ENCODE data around the gene FAAP24. TPM values are rescaled to one million over a fixed set of nuclear protein-coding genes. Genes with fewer than 3 reads are reported as not detected.

Gene FAAP24, protein sequence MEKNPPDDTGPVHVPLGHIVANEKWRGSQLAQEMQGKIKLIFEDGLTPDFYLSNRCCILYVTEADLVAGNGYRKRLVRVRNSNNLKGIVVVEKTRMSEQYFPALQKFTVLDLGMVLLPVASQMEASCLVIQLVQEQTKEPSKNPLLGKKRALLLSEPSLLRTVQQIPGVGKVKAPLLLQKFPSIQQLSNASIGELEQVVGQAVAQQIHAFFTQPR
- under 1 TPM in 2 of 4 donors, not detected in 2; 0.16 to 0.97 TPM for total RNA-seq

DNA sequence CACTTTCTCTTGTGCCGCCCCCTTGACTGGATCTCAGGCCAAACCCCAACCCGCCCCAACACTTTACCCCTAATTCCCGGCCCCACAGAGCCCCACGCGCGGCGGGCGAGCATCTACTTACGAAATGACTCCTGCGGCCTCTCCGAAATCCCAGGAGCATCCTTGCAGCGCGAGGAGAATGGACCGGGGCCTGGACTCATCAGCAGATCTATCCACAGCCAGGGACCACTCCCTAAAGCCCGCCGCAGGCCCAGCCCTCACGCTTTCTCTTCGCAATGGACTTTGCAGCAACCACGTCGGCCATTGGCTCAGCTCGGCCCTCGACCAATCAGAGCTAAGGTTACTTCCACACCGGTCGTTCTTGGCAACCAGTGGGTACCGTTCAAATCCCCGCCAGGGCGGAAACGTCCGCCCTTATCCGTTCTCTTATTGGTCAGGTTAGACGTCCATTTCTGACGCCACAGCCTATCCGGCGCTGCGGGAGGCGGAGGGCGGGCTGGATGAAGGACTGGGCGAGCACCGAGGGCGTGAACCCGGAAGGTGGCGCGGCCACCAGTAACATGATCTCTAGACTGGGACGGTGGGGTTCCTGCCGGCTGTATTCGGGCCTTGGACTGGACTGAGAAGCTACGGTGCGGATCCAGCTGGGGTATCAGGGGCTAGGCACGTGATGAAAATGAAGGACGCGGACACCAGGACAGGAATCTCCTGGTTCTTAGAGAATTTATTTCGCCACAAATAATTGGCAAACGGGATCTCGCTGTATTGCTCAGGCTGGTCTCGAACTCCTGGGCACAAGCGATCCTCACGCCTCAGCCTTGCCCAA lies at the start of gene FAAP24, which contains the start of gene CEP89:
Gene FAAP24 (plus strand): TSS at position 528 of the 826 bp plus-strand sequence. CDS start 955 bp downstream, outside the sequence.
Gene CEP89 (minus strand): TSS at position 244 of the 826 bp plus-strand sequence. CDS start 84 bp downstream, at position 160.
- ATAC-seq (peak; percentile 100), DNase-seq (peak; percentile 97 to 99)
- Histone ChIP-seq H3K27ac (peak within 1 kb of the TSS; percentile 67 to 82 (median 75)), H3K4me1 (peaks cover 8 to 13% of the 10 kb centered on the region in 2 donors), H3K9me3 (no peaks in the 10 kb centered on the region), H3K27me3 (no peaks in the 10 kb centered on the region), H3K4me3 (peak within 1 kb of the TSS; percentile 65 to 96 (median 84)), H3K36me3 (no peaks in the 10 kb centered on the region)
- in situ Hi-C loops (cut with MboI; ENCODE audit: low sequenced_read_pairs in 4 of 4) (loop anchor here in 1 of 4 donors (10.0 kb wide), 1 partner anchor 153 kb away; no protein-coding TSS in a partner anchor), intact Hi-C loops (cut with DNase I; ENCODE audit: low total_unique reads) (loop anchor here (5.0 kb wide), 2 partner anchors 110 to 205 kb away; partner anchors contain the start of gene GPATCH1)
- TF ChIP-seq, protein P1, sequence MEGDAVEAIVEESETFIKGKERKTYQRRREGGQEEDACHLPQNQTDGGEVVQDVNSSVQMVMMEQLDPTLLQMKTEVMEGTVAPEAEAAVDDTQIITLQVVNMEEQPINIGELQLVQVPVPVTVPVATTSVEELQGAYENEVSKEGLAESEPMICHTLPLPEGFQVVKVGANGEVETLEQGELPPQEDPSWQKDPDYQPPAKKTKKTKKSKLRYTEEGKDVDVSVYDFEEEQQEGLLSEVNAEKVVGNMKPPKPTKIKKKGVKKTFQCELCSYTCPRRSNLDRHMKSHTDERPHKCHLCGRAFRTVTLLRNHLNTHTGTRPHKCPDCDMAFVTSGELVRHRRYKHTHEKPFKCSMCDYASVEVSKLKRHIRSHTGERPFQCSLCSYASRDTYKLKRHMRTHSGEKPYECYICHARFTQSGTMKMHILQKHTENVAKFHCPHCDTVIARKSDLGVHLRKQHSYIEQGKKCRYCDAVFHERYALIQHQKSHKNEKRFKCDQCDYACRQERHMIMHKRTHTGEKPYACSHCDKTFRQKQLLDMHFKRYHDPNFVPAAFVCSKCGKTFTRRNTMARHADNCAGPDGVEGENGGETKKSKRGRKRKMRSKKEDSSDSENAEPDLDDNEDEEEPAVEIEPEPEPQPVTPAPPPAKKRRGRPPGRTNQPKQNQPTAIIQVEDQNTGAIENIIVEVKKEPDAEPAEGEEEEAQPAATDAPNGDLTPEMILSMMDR (IDR thresholded peaks at IDR 0.05 in 4 of 5, conservative IDR thresholded peaks at IDR 0.05 in 1 of 5) = no peak
- no peak for TF ChIP-seq POLR2A (IDR thresholded peaks at IDR 0.05)

DNA sequence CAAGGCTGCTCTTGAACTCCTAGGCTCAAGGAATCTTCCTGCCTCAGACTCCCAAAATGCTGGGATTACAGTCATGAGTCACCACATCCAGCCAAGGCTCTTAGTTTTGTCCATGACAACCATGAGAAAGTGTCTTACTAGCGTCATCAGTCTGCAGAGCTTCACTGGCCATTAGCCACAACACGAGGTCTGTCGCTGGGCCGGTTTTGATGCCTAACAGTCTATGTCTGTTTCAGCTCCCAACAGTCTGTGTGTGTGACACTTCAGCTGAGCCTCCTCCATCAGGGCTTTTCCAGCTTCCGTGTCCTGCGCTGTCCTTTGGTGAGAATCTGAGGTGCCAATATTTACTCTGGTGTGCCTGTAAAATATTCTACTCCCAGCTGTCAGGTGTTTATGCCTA lies 47.8 kb upstream of the FAAP24 start:
- Histone ChIP-seq H3K9me3 (no peaks in the 10 kb centered on the region), H3K27ac (no peak overlapping the region), H3K4me1 (no peaks in the 10 kb centered on the region), H3K4me3 (no peak overlapping the region), H3K36me3 (peaks cover 0 to 20% of the 10 kb centered on the region in 2 donors), H3K27me3 (no peaks in the 10 kb centered on the region)
- DNase-seq (no peak), ATAC-seq (no peak)
- in situ Hi-C loops (cut with MboI; ENCODE audit: low sequenced_read_pairs in 4 of 4) (no loop called here), intact Hi-C loops (cut with DNase I; ENCODE audit: low total_unique reads) (no loop called here)
- no peak for TF ChIP-seq POLR2A (IDR thresholded peaks at IDR 0.05)
- TF ChIP-seq, protein P1 (IDR thresholded peaks at IDR 0.05 in 4 of 5, conservative IDR thresholded peaks at IDR 0.05 in 1 of 5) = no peak

DNA sequence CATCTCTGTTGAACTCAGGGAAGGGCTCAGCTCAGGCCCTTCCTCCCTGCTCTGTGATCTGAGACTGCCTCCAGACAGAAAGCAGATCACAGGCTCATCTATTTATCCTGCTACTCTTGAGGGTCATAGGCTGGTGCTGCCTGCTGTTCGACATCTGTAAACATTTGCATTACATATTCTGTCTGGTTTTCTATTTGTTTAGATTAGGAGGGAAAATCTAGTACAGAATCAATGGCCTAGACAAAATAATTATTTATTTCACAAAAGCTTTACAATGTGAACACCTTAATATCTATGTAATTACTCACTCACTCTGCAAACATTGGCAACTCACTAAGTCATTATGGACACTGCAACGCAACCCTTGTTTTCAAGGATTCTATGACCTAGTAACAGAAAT lies 43.2 kb upstream of the FAAP24 start:
- in situ Hi-C loops (cut with MboI; ENCODE audit: low sequenced_read_pairs in 4 of 4) = no loop called here

DNA sequence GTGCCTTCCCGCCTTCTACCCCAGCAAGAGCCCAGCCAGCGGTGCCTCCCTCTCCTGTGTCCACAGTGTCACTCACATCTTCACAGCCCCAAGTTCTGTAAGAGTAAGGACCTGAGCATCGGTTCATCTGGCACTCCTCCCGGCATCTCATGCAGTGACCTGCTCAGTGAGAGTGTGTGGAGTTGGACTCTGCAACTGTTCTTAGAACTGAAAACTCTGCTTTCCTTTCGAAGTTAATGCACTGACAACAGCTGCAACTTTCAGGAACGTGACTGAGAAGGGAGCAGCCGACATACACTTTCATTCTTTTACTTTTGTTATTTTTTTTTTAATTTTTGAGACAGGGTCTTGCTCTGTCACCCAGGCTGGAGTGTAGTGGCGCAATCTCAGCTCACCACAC lies 41.5 kb upstream of the FAAP24 start:
- H3K27ac ChIP-seq = no peak overlapping the region
- no peaks in the 10 kb centered on the region for H3K9me3 ChIP-seq
- TF ChIP-seq, protein P1 (IDR thresholded peaks at IDR 0.05 in 4 of 5, conservative IDR thresholded peaks at IDR 0.05 in 1 of 5) = no peak
- TF ChIP-seq POLR2A (IDR thresholded peaks at IDR 0.05) = no peak
- no peak for ATAC-seq
- in situ Hi-C loops (cut with MboI; ENCODE audit: low sequenced_read_pairs in 4 of 4) (no loop called here), intact Hi-C loops (cut with DNase I; ENCODE audit: low total_unique reads) (no loop called here)
- no peaks in the 10 kb centered on the region for H3K4me1 ChIP-seq
- no peaks in the 10 kb centered on the region for H3K27me3 ChIP-seq
- no peak for DNase-seq
- no peak overlapping the region for H3K4me3 ChIP-seq
- H3K36me3 ChIP-seq = peaks cover 0 to 31% of the 10 kb centered on the region in 2 donors

More for the DNA sequence above, 43.2 kb upstream of the FAAP24 start:
- DNase-seq (no peak), ATAC-seq (no peak)
- Histone ChIP-seq H3K27me3 (no peaks in the 10 kb centered on the region), H3K4me3 (no peak overlapping the region), H3K27ac (no peak overlapping the region), H3K36me3 (peaks cover 0 to 36% of the 10 kb centered on the region in 2 donors), H3K4me1 (no peaks in the 10 kb centered on the region), H3K9me3 (no peaks in the 10 kb centered on the region)
- intact Hi-C loops (cut with DNase I; ENCODE audit: low total_unique reads) = no loop called here
- TF ChIP-seq, protein P1 (IDR thresholded peaks at IDR 0.05 in 4 of 5, conservative IDR thresholded peaks at IDR 0.05 in 1 of 5) = no peak
- no peak for TF ChIP-seq POLR2A (IDR thresholded peaks at IDR 0.05)

Data from gastrocnemius medialis (tissue), 4 donors.